ENCODE measurements around the gene GREB1.

The GREB1 gene

DNA sequence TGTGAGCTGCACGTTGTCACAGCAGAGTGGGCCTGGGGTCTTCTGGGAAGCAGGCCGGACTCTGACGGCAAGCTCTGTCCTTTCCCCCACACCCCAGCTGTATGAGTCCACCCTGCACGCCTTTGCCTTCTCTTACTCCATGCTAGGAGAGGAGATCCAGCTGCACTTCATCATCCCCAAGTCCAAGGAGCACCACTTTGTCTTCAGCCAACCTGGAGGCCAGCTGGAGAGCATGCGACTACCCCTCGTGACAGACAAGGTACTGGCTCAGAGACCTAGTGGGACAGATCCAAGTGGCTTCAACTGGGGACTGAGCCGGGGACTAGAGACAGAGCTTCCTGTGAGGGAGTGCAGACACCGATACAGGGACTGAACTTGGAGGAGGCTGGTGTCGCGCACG, 96.0 kb downstream of the GREB1 start:
- Mint-ChIP-seq H3K36me3 (ENCODE audit: low read depth) (no peaks in the 10 kb centered on the region), H3K4me1 (ENCODE audit: low read depth) (no peaks in the 10 kb centered on the region), H3K9me3 (peaks cover 7% of the 10 kb centered on the region), H3K4me3 (no peak overlapping the region), H3K27me3 (no peaks in the 10 kb centered on the region), H3K27ac (no peak overlapping the region)

DNA sequence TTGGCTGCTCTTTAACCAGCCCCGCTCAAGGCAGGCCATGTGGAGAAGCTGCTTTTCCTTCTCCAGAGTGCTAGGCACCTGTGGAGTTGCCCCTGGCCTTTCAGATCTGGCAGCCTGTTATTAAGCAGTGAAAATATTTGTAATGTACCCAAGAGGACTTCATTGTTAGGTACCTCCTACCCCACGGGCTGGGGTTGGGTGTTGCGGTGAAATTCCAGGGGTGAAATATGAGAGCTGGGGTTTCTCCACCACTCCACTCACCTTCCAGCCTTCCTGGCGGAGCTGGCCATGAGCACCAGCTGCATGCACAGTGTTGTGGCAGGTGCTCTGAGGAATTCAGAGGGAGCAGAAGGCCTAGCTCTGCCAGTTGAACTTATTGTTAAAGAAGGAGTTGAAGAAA, 97.0 kb downstream of the GREB1 start:
- H3K4me1 Mint-ChIP-seq (ENCODE audit: low read depth), result no peaks in the 10 kb centered on the region
- H3K27ac Mint-ChIP-seq, result no peak overlapping the region
- no peaks in the 10 kb centered on the region for H3K27me3 Mint-ChIP-seq
- no peaks in the 10 kb centered on the region for H3K36me3 Mint-ChIP-seq (ENCODE audit: low read depth)
- peaks cover 7% of the 10 kb centered on the region for H3K9me3 Mint-ChIP-seq
- no peak overlapping the region for H3K4me3 Mint-ChIP-seq

DNA sequence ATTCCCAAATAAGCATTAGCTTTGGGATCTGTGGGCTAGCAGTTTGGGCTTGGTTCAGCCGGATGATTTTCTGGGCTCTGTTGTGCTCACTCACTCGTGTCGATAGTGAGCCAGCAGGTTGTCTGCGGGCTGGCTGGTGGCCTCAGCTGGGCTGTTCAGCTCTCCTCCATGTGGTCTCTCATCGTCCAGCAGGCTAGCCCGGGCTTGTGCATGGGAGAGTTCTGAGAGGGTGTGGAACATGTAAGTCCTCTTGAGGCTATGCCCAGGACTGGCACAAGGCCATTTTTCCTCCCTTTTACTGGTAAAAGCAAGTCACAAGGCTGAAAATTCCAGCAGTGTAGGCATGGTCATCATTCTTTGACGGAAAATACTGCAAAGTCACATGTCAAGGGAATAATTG, 97.6 kb downstream of the GREB1 start:
- H3K36me3 Mint-ChIP-seq (ENCODE audit: low read depth), result no peaks in the 10 kb centered on the region
- H3K9me3 Mint-ChIP-seq, result peaks cover 5% of the 10 kb centered on the region
- no peak overlapping the region for H3K27ac Mint-ChIP-seq
- H3K4me1 Mint-ChIP-seq (ENCODE audit: low read depth), result no peaks in the 10 kb centered on the region
- H3K4me3 Mint-ChIP-seq, result no peak overlapping the region
- H3K27me3 Mint-ChIP-seq, result no peaks in the 10 kb centered on the region

DNA sequence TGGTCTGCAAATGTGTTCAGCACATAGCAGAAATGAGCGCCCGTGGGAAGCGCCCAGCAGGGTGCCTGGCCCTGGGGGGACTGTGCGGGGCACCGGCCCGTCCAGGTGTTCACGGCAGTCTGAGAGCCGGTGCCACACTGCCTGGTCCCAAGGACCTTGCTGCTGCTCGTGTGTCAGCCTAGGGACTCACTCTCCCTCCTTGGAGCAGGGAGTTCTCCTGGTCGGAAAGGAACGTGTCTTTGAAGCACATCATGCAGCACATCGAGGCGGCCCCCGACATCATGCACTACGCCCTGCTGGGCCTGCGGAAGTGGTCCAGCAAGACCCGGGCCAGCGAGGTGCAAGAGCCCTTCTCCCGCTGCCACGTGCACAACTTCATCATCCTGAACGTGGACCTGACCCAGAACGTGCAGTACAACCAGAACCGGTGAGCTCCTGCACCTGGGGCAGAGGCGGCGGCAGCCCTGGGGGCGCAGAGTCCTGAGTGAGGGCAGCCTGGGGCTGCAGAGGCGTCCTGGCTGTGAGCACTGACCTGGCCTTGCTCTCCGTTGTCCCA, 100.2 kb downstream of the GREB1 start:
- Mint-ChIP-seq H3K36me3 (ENCODE audit: low read depth) (no peaks in the 10 kb centered on the region), H3K4me1 (ENCODE audit: low read depth) (no peaks in the 10 kb centered on the region), H3K27me3 (no peaks in the 10 kb centered on the region), H3K4me3 (no peak overlapping the region), H3K27ac (no peak overlapping the region), H3K9me3 (no peaks in the 10 kb centered on the region)

DNA sequence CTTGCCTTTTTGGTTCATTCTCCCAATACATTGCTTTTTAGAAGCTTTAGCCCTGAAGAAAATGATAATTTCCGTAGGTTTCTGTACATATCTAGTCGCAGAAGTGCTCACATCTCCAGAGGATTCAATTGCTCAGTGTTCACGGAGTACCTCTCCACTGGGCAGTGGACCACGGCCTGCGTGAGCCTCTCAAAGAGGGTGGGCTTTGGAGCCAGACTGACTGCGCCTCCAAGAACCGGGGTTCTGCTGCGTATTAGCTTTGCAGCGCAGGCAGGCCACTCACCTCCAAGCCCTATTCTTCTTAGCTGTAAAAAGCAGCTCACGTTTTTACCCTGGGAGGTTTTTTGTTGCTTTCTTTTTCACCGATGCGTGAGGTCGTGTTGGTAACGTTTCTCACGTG, 100.7 kb downstream of the GREB1 start:
- H3K4me3 Mint-ChIP-seq, result no peak overlapping the region
- no peaks in the 10 kb centered on the region for H3K9me3 Mint-ChIP-seq
- H3K27ac Mint-ChIP-seq, result no peak overlapping the region
- H3K36me3 Mint-ChIP-seq (ENCODE audit: low read depth), result no peaks in the 10 kb centered on the region
- H3K4me1 Mint-ChIP-seq (ENCODE audit: low read depth), result no peaks in the 10 kb centered on the region
- H3K27me3 Mint-ChIP-seq, result no peaks in the 10 kb centered on the region

DNA sequence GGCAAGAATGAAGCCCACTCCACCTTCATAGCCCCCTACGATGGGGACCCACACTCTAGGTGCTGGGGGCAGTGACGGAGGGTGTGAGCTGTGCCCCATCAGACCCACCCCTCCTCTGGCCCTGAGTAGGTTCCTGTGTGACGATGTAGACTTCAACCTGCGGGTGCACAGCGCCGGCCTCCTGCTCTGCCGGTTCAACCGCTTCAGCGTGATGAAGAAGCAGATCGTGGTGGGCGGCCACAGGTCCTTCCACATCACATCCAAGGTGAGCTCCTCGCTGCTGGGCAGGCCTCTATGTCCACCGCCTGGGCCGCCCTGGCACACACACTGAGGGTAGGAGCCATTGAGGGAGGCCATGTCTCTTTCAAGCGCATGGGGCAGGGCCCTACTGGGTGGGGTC, 101.3 kb downstream of the GREB1 start:
- Mint-ChIP-seq H3K9me3 (no peaks in the 10 kb centered on the region), H3K27me3 (no peaks in the 10 kb centered on the region), H3K4me1 (ENCODE audit: low read depth) (no peaks in the 10 kb centered on the region), H3K4me3 (no peak overlapping the region), H3K36me3 (ENCODE audit: low read depth) (no peaks in the 10 kb centered on the region), H3K27ac (no peak overlapping the region)

DNA sequence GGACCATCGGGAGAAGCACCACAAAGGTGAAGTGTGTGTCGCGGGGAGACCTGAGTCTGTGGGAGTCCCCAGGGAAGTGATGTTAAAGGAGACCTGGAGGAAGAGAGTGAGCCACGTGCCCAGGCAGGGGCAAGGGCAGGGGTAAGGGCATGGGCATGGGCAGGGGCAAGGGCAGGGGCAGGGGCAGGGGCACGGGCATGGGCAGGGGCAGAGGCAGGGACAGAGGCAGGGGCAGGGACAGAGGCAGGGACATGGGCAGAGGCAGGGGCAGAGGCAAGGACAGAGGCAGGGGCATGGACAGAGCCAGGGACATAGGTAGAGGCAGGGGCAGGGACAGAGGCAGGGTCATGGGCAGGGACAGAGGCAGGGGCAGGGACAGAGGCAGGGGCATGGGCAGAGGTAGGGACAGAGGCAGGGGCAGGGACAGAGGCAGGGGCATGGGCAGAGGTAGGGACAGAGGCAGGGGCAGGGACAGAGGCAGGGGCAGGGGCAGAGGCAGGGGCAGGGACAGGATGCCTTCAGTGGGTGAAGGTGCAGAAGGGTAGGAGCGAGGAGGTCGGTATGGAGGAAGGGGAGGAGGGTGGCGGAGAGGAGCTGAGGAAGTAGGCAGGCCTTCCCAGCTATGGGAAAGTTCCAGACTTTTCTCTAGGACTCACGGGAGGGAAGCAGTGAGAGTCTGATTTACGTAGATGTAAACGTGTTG, 102.9 kb downstream of the GREB1 start:
- Mint-ChIP-seq H3K4me3 (no peak overlapping the region), H3K36me3 (ENCODE audit: low read depth) (no peaks in the 10 kb centered on the region), H3K4me1 (ENCODE audit: low read depth) (no peaks in the 10 kb centered on the region), H3K27ac (no peak overlapping the region), H3K27me3 (no peaks in the 10 kb centered on the region), H3K9me3 (no peaks in the 10 kb centered on the region)

DNA sequence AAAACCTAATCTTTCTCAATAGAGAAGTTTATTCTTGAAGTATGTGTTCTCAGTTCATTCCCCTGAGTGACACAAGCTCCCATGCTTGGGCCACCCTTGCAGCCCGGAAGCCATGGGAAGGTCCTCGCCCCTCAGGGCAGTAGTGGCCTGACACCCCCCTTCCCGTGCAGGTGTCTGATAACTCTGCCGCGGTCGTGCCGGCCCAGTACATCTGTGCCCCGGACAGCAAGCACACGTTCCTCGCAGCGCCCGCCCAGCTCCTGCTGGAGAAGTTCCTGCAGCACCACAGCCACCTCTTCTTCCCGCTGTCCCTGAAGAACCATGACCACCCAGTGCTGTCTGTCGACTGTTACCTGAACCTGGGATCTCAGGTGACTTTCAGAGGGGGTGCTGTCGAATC, 103.7 kb downstream of the GREB1 start:
- Mint-ChIP-seq H3K36me3 (ENCODE audit: low read depth) (no peaks in the 10 kb centered on the region), H3K4me3 (no peak overlapping the region), H3K9me3 (no peaks in the 10 kb centered on the region), H3K4me1 (ENCODE audit: low read depth) (no peaks in the 10 kb centered on the region), H3K27ac (no peak overlapping the region), H3K27me3 (no peaks in the 10 kb centered on the region)

DNA sequence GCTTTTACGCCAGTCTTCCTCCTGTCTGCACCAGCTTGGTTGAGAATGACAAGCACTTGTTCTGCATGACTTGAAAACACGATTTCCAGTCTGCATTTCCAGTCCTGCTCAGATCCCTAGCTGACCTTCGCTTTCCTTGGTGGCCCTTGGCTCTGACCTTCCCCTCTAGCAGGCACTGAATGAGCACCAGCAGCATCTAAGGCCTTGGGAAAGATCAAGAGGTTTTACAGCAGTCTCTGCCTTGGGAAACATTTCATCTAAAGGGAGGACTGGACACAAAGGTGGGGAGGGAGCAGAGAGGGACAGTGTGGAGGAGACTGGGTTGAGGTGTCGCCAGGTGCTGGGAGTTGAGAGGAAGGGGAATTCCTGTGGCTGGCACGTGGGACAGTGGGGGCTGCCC, 105.7 kb downstream of the GREB1 start:
- Mint-ChIP-seq H3K4me1 (ENCODE audit: low read depth) (no peaks in the 10 kb centered on the region), H3K4me3 (no peak overlapping the region), H3K27ac (no peak overlapping the region), H3K9me3 (no peaks in the 10 kb centered on the region), H3K36me3 (ENCODE audit: low read depth) (no peaks in the 10 kb centered on the region), H3K27me3 (no peaks in the 10 kb centered on the region)

DNA sequence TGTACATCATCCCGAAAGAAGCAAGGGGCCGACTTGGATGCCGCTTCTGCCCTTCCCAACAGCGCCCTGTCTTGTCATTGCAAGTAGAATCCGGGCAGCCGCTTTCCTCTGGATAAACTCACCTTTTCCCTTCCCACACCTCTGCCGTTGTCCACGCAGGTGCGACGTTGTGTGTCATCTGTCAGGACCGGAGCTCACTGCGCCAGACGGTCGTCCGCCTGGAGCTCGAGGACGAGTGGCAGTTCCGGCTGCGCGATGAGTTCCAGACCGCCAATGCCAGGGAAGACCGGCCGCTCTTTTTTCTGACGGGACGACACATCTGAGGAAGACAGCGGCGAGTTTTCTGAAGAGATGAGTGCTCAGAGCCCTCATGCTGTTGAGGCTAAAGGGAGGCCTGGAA, 106.3 kb downstream of the GREB1 start:
- H3K27me3 Mint-ChIP-seq, result no peaks in the 10 kb centered on the region

DNA sequence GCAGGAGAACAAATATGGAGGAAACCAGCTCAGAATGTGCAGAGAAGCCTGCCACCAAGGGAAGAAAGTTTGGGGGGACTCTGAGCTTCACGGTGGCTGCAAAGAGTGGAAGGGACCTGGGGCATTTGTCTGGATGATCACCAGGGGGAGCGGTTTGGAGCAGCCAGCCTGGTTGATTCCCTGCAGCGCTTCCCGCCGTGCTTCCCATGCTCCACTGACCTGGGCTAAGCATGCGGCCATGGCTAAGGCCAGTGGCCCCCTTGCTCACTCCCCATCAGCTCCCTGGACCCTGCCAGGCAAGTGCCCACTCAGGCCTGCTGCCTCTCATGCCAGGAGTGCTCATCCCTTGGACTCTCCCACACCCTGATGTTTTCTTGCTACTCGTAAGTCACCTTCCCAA, 109.1 kb downstream of the GREB1 start:
- no peak overlapping the region for H3K4me3 Mint-ChIP-seq
- no peaks in the 10 kb centered on the region for H3K27me3 Mint-ChIP-seq
- H3K9me3 Mint-ChIP-seq, result no peaks in the 10 kb centered on the region
- no peaks in the 10 kb centered on the region for H3K36me3 Mint-ChIP-seq (ENCODE audit: low read depth)
- no peaks in the 10 kb centered on the region for H3K4me1 Mint-ChIP-seq (ENCODE audit: low read depth)
- no peak overlapping the region for H3K27ac Mint-ChIP-seq

More for the DNA sequence above, 106.3 kb downstream of the GREB1 start:
- H3K4me3 Mint-ChIP-seq, result no peak overlapping the region
- H3K9me3 Mint-ChIP-seq, result no peaks in the 10 kb centered on the region
- H3K27ac Mint-ChIP-seq, result no peak overlapping the region
- H3K36me3 Mint-ChIP-seq (ENCODE audit: low read depth), result no peaks in the 10 kb centered on the region
- H3K4me1 Mint-ChIP-seq (ENCODE audit: low read depth), result no peaks in the 10 kb centered on the region

DNA sequence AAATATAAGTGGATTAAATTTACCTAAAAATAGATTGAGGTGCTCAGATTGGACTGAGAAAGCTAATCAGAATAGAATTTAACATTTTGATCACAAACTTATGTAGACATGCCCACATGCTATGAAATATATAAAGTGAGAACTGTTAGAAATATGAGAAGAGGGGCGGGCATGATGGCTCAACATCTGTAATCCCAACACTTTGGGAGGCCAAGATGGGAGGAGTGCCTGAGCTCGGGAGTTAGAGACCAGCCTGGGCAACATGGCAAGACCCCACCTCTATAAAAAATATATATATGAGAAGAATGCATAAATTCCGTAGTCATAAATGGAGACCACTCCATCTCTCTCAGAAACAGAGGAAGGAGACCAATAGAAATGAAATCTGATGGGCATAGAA, 110.4 kb downstream of the GREB1 start:
- Mint-ChIP-seq H3K4me1 (ENCODE audit: low read depth) (no peaks in the 10 kb centered on the region), H3K27ac (no peak overlapping the region), H3K27me3 (peaks cover 10% of the 10 kb centered on the region), H3K36me3 (ENCODE audit: low read depth) (no peaks in the 10 kb centered on the region), H3K9me3 (no peaks in the 10 kb centered on the region), H3K4me3 (no peak overlapping the region)

DNA sequence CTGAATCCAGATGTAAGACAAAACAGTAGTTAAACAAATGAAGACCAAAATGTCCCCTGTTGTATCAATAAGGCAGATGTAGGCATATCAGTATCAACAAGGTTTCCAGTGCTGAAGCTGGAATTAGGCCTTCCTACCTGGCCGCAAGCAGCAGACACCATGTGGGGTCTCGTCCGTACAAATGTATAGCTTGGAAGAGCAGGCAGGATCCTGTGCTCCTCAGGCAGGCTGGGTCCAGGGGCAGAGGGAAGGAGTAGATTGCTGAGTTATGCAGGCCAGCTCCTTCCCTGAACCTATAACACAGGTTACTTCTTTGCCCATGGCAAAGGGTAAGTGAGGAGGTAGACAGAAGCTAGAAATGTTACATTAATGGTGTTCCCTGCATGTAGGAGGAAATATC, 112.7 kb downstream of the GREB1 start:
- Mint-ChIP-seq H3K4me3 (no peak overlapping the region), H3K27me3 (peaks cover 15% of the 10 kb centered on the region), H3K4me1 (ENCODE audit: low read depth) (no peaks in the 10 kb centered on the region), H3K27ac (no peak overlapping the region), H3K9me3 (no peaks in the 10 kb centered on the region), H3K36me3 (ENCODE audit: low read depth) (no peaks in the 10 kb centered on the region)

DNA sequence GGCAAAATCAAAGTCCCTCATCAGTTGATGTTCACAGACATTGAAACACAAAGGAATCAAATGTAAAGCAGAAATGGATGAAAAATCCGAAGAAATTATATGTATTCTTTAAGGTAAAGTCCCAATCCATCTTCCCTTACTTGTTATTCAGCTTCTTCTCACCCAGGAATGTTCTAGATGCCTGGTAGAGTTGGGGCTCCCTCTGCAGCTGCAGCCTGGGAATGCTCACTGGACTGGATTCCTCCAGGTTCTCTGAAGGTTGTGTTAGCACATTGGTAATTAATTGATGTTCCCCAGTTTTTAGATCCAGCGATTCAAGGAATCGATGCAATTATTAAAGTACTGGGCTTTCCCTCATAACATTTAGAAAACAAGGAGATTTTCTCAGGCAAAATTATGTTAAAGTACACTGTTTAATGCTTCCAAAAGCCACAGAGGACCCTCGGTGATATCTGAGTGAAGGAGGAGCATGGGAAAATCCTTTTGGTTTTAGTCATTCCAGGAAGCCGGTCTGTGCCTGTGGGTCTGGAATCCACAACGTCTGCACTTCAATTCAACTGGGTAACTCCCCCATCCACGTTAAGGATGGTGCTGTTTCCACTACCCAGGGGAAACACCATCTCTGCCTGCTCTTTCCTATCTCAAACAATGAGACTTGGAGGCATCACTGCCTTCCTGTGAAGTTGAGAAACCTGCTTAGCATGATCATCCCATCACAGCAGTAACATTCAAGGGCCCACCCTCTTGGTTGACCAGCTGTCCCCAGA, 114.2 kb downstream of the GREB1 start:
- Mint-ChIP-seq H3K9me3 (no peaks in the 10 kb centered on the region), H3K36me3 (ENCODE audit: low read depth) (no peaks in the 10 kb centered on the region), H3K27me3 (peaks cover 15% of the 10 kb centered on the region), H3K27ac (no peak overlapping the region), H3K4me3 (no peak overlapping the region), H3K4me1 (ENCODE audit: low read depth) (peaks cover 5% of the 10 kb centered on the region)

DNA sequence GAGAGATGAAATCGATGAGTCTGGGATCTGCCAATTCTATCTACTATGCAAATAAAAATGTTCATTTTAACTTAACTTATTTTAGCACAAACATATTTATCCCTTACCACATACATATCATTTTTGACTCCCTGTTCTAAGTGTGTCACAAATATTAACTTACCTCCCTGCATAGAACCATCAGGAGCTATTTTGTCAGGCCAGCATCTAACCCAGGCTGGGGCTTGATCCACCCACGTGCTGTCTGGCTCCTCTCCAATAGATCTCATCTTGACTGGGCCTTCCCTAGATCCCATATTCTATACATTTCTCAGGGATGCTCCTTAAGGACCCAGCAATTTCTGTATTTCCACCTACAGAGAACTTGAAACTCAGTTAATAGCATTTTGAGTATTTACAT, 115.2 kb downstream of the GREB1 start:
- H3K4me1 Mint-ChIP-seq (ENCODE audit: low read depth), result peaks cover 5% of the 10 kb centered on the region
- H3K27ac Mint-ChIP-seq, result no peak overlapping the region
- H3K4me3 Mint-ChIP-seq, result no peak overlapping the region
- H3K9me3 Mint-ChIP-seq, result no peaks in the 10 kb centered on the region
- no peaks in the 10 kb centered on the region for H3K36me3 Mint-ChIP-seq (ENCODE audit: low read depth)
- peaks cover 15% of the 10 kb centered on the region for H3K27me3 Mint-ChIP-seq

Measured in stimulated activated naive CD8-positive, alpha-beta T cell treated with anti-CD3 and anti-CD28 coated beads, Interleukin-15, Interleukin-2, amounts not matched to agents 100 ng/mL and 50 ng/mL, for 24 hours (primary cell).